ENCODE measurements around the gene CLCNKB. TPM values are rescaled to one million over a fixed set of nuclear protein-coding genes. Genes with fewer than 3 reads are reported as not detected.
"Not testable (repeated sequence)": the region's sequence is repeated elsewhere in the genome, so short reads cannot be mapped to it uniquely, and the experiment has no call there.

Gene CLCNKB
- not detected for total RNA-seq

DNA sequence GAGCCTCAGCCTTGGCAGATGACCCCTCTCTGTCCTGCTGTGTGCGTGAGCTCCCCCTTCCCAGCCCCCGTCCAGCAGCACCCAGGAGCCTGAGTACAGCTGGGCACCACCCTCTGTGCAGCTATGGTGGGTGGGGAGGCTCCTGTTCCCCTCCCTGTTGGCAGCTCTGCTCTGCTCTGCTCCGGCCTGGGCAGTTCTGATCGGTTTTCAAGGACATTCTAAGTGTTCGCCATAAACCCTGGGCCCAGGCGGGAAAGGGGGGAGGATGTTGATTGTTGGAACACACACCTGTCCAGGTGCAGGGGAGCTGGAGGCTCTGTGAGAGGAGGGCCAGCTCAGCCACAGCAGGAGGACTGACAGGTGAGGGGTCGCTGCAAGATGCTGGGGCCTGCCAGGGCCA is at the start of gene CLCNKB:
Gene CLCNKB (plus strand): TSS at position 262 of the 400 bp plus-strand sequence. CDS start 711 bp downstream, outside the sequence.
- no peak within 1 kb of the TSS for H3K27ac Mint-ChIP-seq
- ATAC-seq (ENCODE audit: low read depth) (no peak), DNase-seq (no peak)
- no peak within 1 kb of the TSS for H3K4me3 Mint-ChIP-seq
- H3K9me3 Mint-ChIP-seq, result no peaks in the 10 kb centered on the region
- H3K27me3 Mint-ChIP-seq, result peaks cover 8% of the 10 kb centered on the region
- H3K4me1 Mint-ChIP-seq, result no peaks in the 10 kb centered on the region
- no peaks in the 10 kb centered on the region for H3K36me3 Mint-ChIP-seq
- POLR2A ChIA-PET, result no interaction called here

DNA sequence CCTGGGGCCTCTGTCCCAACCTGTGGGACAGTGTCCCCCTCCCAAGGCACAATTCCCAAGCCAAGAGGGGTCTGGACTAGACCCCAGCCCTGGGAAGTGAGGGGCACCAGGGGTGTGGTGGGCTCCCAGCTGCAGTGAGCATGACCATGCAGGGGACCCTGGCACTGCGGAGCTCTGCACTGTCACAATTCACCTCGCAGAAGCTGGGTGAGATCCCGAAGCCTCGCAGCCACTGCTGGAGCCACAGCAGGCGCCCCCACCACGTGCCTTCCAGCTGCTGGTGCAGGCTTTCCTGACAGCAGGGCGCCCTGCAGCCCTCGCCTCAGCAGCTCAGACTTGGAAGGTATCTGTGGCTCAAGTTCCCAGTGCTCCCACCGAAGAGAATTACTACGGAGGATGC is 49.5 kb upstream of the CLCNKB start:
- H3K27me3 Mint-ChIP-seq, result peaks cover 6% of the 10 kb centered on the region
- no peak overlapping the region for H3K4me3 Mint-ChIP-seq
- no peak overlapping the region for H3K27ac Mint-ChIP-seq
- DNase-seq, result no peak
- H3K36me3 Mint-ChIP-seq, result no peaks in the 10 kb centered on the region
- POLR2A ChIA-PET, result no interaction called here
- no peak for ATAC-seq (ENCODE audit: low read depth)
- no peaks in the 10 kb centered on the region for H3K9me3 Mint-ChIP-seq
- H3K4me1 Mint-ChIP-seq, result no peaks in the 10 kb centered on the region

- Mint-ChIP-seq H3K9me3 (no peaks in the 10 kb centered on the region), H3K36me3 (no peaks in the 10 kb centered on the region), H3K27ac (no peak overlapping the region), H3K4me3 (no peak overlapping the region), H3K27me3 (peaks cover 6% of the 10 kb centered on the region), H3K4me1 (no peaks in the 10 kb centered on the region)
- POLR2A ChIA-PET, result no interaction called here
- ATAC-seq (ENCODE audit: low read depth), result peak; percentile 59
- DNase-seq, result peak; percentile 60
Observed at GRCh38 chr1:15994590-15995351, 48.8 kb upstream of the CLCNKB start.

DNA sequence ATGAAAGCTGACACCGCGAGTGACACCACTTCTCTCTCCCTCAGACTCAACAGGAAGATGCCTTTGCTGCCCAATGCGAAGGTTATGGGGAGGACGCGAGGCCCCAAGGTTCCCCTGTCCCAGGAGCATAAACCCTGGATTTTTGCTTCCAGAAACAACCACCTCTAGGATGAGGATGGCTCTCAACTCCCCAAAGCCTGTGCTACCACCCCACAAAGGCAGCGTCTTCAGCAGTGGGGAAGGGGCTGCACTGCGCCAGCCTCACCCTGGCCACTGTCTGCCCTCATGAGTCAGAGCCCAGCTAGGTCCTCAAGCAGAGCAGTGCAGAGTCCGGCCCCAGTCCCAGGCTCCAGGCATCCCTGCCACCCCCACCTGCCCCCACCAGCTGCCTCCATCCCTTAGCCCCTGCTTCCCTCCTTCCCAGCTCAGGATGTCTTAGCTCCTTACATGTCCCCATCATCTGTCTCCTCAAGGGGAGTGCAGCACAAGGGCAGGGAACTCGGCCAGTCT is 46.5 kb upstream of the CLCNKB start:
- H3K27me3 Mint-ChIP-seq, result peaks cover 6% of the 10 kb centered on the region
- no peak for DNase-seq
- no peak overlapping the region for H3K27ac Mint-ChIP-seq
- no peaks in the 10 kb centered on the region for H3K36me3 Mint-ChIP-seq
- H3K4me3 Mint-ChIP-seq, result no peak overlapping the region
- POLR2A ChIA-PET, result no interaction called here
- ATAC-seq (ENCODE audit: low read depth), result no peak
- H3K4me1 Mint-ChIP-seq, result no peaks in the 10 kb centered on the region
- no peaks in the 10 kb centered on the region for H3K9me3 Mint-ChIP-seq

- H3K4me3 Mint-ChIP-seq, result no peak overlapping the region
- no peak overlapping the region for H3K27ac Mint-ChIP-seq
- no peaks in the 10 kb centered on the region for H3K36me3 Mint-ChIP-seq
- ATAC-seq (ENCODE audit: low read depth) (no peak), DNase-seq (no peak)
- H3K4me1 Mint-ChIP-seq, result no peaks in the 10 kb centered on the region
- peaks cover 6% of the 10 kb centered on the region for H3K27me3 Mint-ChIP-seq
- no peaks in the 10 kb centered on the region for H3K9me3 Mint-ChIP-seq
- POLR2A ChIA-PET, result no interaction called here
Observed at GRCh38 chr1:15997637-15998280, 45.8 kb upstream of the CLCNKB start.

DNA sequence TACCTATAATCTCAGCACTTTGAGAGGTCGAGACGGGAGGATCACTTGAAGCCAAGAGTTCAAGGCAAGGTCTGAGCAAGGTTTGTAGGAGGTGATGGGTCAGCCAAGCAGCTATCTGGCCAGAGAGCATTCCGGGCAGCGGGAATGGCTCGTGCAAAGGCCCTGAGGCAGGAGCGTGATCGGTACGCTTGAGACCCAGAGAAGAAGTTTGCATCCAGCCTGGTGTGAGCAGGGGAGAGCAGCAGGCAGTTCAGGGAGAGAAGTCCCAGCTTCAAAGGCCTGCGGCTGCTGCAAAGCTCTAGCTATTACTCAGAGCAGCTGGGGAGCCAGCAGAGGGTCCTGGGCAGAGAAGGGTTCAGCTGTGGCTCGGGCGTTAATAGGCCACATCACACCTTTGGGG is 44.7 kb upstream of the CLCNKB start:
- POLR2A ChIA-PET, result interaction anchor here (0.6 kb wide), 1 partner anchor 21 kb away, joined by 4 read pairs; no protein-coding TSS in a partner anchor
- no peak overlapping the region for H3K27ac Mint-ChIP-seq

GRCh38 chr1:16001274-16001673 is 42.3 kb upstream of the CLCNKB start:
- H3K27me3 Mint-ChIP-seq; H3K4me3 Mint-ChIP-seq; DNase-seq; POLR2A ChIA-PET; H3K9me3 Mint-ChIP-seq; H3K4me1 Mint-ChIP-seq; H3K36me3 Mint-ChIP-seq; ATAC-seq (ENCODE audit: low read depth); H3K27ac Mint-ChIP-seq: not testable (repeated sequence)

More for the DNA sequence above, 44.7 kb upstream of the CLCNKB start:
- H3K9me3 Mint-ChIP-seq, result no peaks in the 10 kb centered on the region
- H3K4me3 Mint-ChIP-seq, result no peak overlapping the region
- DNase-seq, result no peak
- H3K27me3 Mint-ChIP-seq, result peaks cover 6% of the 10 kb centered on the region
- no peaks in the 10 kb centered on the region for H3K4me1 Mint-ChIP-seq
- no peak for ATAC-seq (ENCODE audit: low read depth)
- no peaks in the 10 kb centered on the region for H3K36me3 Mint-ChIP-seq

DNA sequence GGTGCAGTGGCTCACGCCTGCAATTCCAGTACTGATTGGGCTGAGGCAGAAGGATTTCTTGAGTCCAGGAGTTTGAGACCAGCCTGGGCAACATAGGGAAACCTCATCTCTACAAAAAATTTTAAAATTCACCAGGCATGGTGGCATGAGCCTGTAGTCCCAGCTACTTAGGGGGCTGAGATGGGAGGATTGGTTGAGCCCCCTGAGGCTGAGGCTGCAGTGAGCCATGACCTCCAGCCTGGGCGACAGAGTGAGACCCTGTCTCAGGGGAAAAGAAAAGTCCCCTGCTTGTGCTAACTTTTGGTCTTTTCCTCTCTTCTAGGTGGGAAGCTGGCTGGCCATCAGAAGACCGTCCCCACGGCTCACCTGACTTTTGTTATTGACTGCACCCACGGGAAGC is 38.0 kb upstream of the CLCNKB start:
- Mint-ChIP-seq H3K27ac (no peak overlapping the region), H3K36me3 (no peaks in the 10 kb centered on the region), H3K4me1 (peaks cover 7% of the 10 kb centered on the region), H3K4me3 (no peak overlapping the region), H3K9me3 (no peaks in the 10 kb centered on the region), H3K27me3 (no peaks in the 10 kb centered on the region)
- no peak for DNase-seq
- ATAC-seq (ENCODE audit: low read depth), result no peak
- POLR2A ChIA-PET, result no interaction called here

- Mint-ChIP-seq H3K27ac (no peak overlapping the region), H3K4me3 (no peak overlapping the region), H3K36me3 (no peaks in the 10 kb centered on the region), H3K4me1 (peaks cover 7% of the 10 kb centered on the region), H3K9me3 (no peaks in the 10 kb centered on the region), H3K27me3 (peaks cover 4% of the 10 kb centered on the region)
- POLR2A ChIA-PET, result no interaction called here
- ATAC-seq (ENCODE audit: low read depth), result no peak
- DNase-seq, result no peak
Observed at GRCh38 chr1:16006010-16006409, 37.6 kb upstream of the CLCNKB start.

- ATAC-seq (ENCODE audit: low read depth) (peak; percentile 58), DNase-seq (no peak)
- Mint-ChIP-seq H3K36me3 (no peaks in the 10 kb centered on the region), H3K4me1 (peaks cover 7% of the 10 kb centered on the region), H3K4me3 (no peak overlapping the region), H3K9me3 (no peaks in the 10 kb centered on the region), H3K27me3 (peaks cover 7% of the 10 kb centered on the region), H3K27ac (no peak overlapping the region)
- POLR2A ChIA-PET, result no interaction called here
Observed at GRCh38 chr1:16006552-16007485, 36.8 kb upstream of the CLCNKB start.

DNA sequence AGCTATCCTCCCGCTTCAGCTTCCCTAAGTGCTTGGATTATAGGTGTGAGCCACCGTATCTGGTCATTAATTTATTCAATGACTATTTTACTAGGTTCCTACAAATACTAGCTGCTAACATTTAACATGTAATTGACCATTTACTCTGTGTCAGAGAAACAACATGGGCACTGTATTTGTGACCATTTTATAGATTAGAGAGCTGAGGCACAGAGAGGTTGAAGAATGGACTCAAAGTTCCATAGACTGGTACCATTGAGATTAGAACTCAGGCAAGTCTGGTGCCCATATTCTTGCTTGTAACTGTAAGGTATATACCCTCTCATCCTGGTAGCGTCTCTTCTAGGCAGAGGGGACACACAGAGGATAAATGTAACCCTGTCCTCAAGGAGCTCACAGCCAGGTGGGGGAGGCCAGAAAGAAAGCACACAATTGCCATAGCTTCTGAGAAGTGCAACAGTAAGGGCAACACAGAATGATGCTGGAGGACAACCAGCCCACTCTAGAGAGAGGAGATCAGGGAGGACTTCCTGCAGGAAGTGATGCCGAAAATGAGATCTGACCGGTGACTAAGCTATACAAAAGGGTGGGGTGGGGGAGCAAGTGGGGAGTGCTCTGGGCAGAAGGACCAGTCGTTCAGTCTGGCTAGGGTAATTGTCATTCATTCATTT is 35.8 kb upstream of the CLCNKB start:
- Mint-ChIP-seq H3K27me3 (peaks cover 7% of the 10 kb centered on the region), H3K4me3 (no peak overlapping the region), H3K36me3 (no peaks in the 10 kb centered on the region), H3K4me1 (peaks cover 7% of the 10 kb centered on the region), H3K9me3 (no peaks in the 10 kb centered on the region), H3K27ac (no peak overlapping the region)
- DNase-seq (no peak), ATAC-seq (ENCODE audit: low read depth) (no peak)
- POLR2A ChIA-PET, result no interaction called here

GRCh38 chr1:16009030-16009460 is 34.5 kb upstream of the CLCNKB start:
- POLR2A ChIA-PET, result no interaction called here
- Mint-ChIP-seq H3K27ac (no peak overlapping the region), H3K4me3 (no peak overlapping the region), H3K9me3 (no peaks in the 10 kb centered on the region), H3K27me3 (peaks cover 10% of the 10 kb centered on the region), H3K4me1 (peaks cover 7% of the 10 kb centered on the region), H3K36me3 (no peaks in the 10 kb centered on the region)
- peak; percentile 43 for ATAC-seq (ENCODE audit: low read depth)
- peak; percentile 73 for DNase-seq

DNA sequence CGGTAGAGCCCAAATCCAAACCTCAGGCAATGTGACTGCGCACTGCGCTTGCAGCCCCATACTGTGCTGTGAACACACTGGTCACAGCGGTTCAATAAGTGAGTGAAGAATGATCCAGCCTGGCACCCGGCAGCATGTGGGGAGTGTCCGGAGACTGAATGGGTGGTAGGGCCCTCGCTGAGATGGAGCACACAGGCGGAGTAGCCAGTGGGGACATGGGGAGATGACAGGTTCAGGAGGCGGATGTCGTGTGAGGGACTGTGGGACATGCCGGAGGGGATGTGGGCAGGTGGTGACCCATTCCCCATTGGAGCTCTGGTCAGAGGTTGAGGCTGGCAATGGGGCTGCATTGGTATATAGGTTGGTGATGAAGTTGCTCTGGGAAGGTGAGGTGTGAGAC is 33.9 kb upstream of the CLCNKB start:
- DNase-seq (no peak), ATAC-seq (ENCODE audit: low read depth) (no peak)
- Mint-ChIP-seq H3K27ac (no peak overlapping the region), H3K27me3 (peaks cover 13% of the 10 kb centered on the region), H3K4me1 (peaks cover 7% of the 10 kb centered on the region), H3K9me3 (no peaks in the 10 kb centered on the region), H3K4me3 (no peak overlapping the region), H3K36me3 (no peaks in the 10 kb centered on the region)
- POLR2A ChIA-PET, result interaction anchor here (0.5 kb wide), 1 partner anchor 171 kb away, joined by 4 read pairs; no protein-coding TSS in a partner anchor
